ENCODE results near the gene ZNF681.

GRCh38 chr19:23799321-23799720, 40.6 kb upstream of the ZNF681 start:
- TF ChIP-seq CTCF (IDR thresholded peaks at IDR 0.05; ENCODE audit: insufficient read depth, low read length, poor library complexity, severe bottlenecking) (no peak), EZH2phosphoT487 (conservative IDR thresholded peaks at IDR 0.05; ENCODE audit: low read length) (no peak)

Data from SU-DHL-6 (cell line).